ENCODE data around the gene CD177.
"Not testable (repeated sequence)": the region's sequence is repeated elsewhere in the genome, so short reads cannot be mapped to it uniquely, and the experiment has no call there.

DNA sequence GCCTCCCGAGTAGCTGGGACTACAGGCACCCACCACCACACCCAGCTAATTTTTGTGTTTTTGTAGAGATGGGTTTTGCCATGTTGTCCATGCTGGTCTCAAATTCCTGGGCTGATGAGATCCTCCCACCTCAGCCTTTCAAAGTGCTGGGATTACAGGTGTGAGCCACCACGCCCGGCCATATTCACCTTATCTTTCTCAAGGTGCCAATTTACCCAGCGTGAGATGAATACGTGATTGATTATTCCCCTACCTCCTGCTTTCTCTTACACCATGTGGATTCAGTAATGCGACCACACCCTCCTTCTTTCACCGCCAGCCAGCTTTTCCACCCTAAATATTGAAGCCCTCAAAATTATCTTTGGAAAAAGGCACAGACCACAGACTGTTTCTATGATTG, 29.8 kb downstream of the CD177 start:
- TF ChIP-seq, protein P1, sequence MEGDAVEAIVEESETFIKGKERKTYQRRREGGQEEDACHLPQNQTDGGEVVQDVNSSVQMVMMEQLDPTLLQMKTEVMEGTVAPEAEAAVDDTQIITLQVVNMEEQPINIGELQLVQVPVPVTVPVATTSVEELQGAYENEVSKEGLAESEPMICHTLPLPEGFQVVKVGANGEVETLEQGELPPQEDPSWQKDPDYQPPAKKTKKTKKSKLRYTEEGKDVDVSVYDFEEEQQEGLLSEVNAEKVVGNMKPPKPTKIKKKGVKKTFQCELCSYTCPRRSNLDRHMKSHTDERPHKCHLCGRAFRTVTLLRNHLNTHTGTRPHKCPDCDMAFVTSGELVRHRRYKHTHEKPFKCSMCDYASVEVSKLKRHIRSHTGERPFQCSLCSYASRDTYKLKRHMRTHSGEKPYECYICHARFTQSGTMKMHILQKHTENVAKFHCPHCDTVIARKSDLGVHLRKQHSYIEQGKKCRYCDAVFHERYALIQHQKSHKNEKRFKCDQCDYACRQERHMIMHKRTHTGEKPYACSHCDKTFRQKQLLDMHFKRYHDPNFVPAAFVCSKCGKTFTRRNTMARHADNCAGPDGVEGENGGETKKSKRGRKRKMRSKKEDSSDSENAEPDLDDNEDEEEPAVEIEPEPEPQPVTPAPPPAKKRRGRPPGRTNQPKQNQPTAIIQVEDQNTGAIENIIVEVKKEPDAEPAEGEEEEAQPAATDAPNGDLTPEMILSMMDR (IDR thresholded peaks at IDR 0.05), result not testable (repeated sequence)
- not testable (repeated sequence) for TF ChIP-seq EP300 (IDR thresholded peaks at IDR 0.05)
